HCT116 (cell line): Measurements from ENCODE around the gene GABARAP. TPM values are rescaled to one million over a fixed set of nuclear protein-coding genes. Genes with fewer than 3 reads are reported as not detected.

Experiments used
- ATAC-seq: fragments of 200-7000 bp; cut with Tn5 transposase; 2 replicates; pipeline ENCODE4 v1.9.1; 2020; ENCODE audit warnings: mild to moderate bottlenecking, moderate library complexity
- BruUV-seq: library from RNA; stranded (reverse); fragments of 400-500 nt; replicated peaks from 2 replicates; lab custom pipeline; 2021; lab: Mats Ljungman, UMichigan
- CTCF ChIA-PET: fragments of 300-600 bp; sonication (Branson Sonifier 250); formaldehyde crosslinking; loops from one replicate; lab custom pipeline; 2021; ENCODE audit warnings: antibody characterized with exemption; lab: Charles Lee
- POLR2A ChIA-PET: fragments of 300-600, 350-600 bp; sonication (Branson Sonifier 250); formaldehyde crosslinking; loops from one replicate; lab custom pipeline; 2021; ENCODE audit warnings: antibody characterized with exemption; lab: Charles Lee
- RAD21 ChIA-PET, 2 experiments: fragments of 300-600 bp; sonication (Branson Sonifier 250); formaldehyde crosslinking; loops; one replicate each; lab custom pipeline; 2023; ENCODE audit warnings: low total read pairs in 2 of 2; ENCODE audit not compliant: uncharacterized antibody in 2 of 2, unreplicated experiment in 2 of 2, low non-redundant PET in 1 of 2; lab: Charles Lee
- DNase-seq: peaks from one replicate; pipeline ENCODE4 v3.0.0-alpha.2; 2010; ENCODE audit warnings: low read depth, low spot score
- H2AFZ ChIP-seq: fragments of 200-600 bp; shearing (Covaris generic), sonication (generic); 2 replicates; pipeline ENCODE4 v1.6.1; 2017; ENCODE audit warnings: low read depth, mixed run types, mixed read lengths, antibody characterized with exemption, low read length; ENCODE audit not compliant: poor library complexity, severe bottlenecking
- H3K27ac ChIP-seq: 2 replicates; pipeline ENCODE4 v1.5.1; 2012; ENCODE audit warnings: low read depth, low read length
- H3K27me3 ChIP-seq: fragments of 200-600 bp; sonication (generic); 2 replicates; pipeline ENCODE4 v1.6.1; 2016; ENCODE audit warnings: mixed run types, low read length, mixed read lengths; ENCODE audit not compliant: insufficient read depth
- H3K36me3 ChIP-seq, 2 experiments: fragments of 200-500 bp in 1 of 2; fragments of 200-600 bp in 1 of 2; sonication (Bioruptor generic) in 1 of 2; sonication (generic) in 1 of 2; 2 replicates each; pipeline versions ENCODE4 v1.5.1 to v1.6.1; 2014 to 2016; ENCODE audit warnings: low read length in 2 of 2, inconsistent platforms in 1 of 2, mixed read lengths in 1 of 2, mixed run types in 1 of 2; ENCODE audit not compliant: insufficient read depth in 2 of 2, control insufficient read depth in 1 of 2
- H3K4me1 ChIP-seq, 2 experiments: fragments of 200-600 bp in 1 of 2; sonication (generic) in 1 of 2; 2 replicates each; pipeline versions ENCODE4 v1.5.1 to v1.6.1; 2012 to 2017; ENCODE audit warnings: low read length in 2 of 2, inconsistent platforms in 1 of 2, mild to moderate bottlenecking in 1 of 2, mixed read lengths in 1 of 2, mixed run types in 1 of 2, moderate library complexity in 1 of 2; ENCODE audit not compliant: insufficient read depth in 2 of 2, control insufficient read depth in 1 of 2
- H3K4me2 ChIP-seq: fragments of 200-600 bp; sonication (generic); 2 replicates; pipeline ENCODE4 v1.6.1; 2017; ENCODE audit warnings: mixed run types, low read length, mixed read lengths
- H3K4me3 ChIP-seq, 2 experiments: fragments of 200-600 bp in 1 of 2; sonication (generic) in 1 of 2; replicated peaks in 1 of 2; 2 replicates each; pipeline ENCODE4 v1.5.1; 2011 to 2016; ENCODE audit warnings: low read length in 2 of 2, control low read depth in 1 of 2, low read depth in 1 of 2, mild to moderate bottlenecking in 1 of 2, mixed read lengths in 1 of 2, mixed run types in 1 of 2
- H3K79me2 ChIP-seq: fragments of 200-600 bp; sonication (generic); 2 replicates; pipeline ENCODE4 v1.6.1; 2017; ENCODE audit warnings: mild to moderate bottlenecking, mixed run types, low read length, moderate library complexity, mixed read lengths; ENCODE audit not compliant: insufficient read depth
- H3K9ac ChIP-seq: fragments of 200-600 bp; sonication (generic); 2 replicates; pipeline ENCODE4 v1.6.1; 2016; ENCODE audit warnings: low read length, mixed read lengths
- H3K9me2 ChIP-seq: fragments of 200-600 bp; sonication (generic), shearing (Covaris generic); 2 replicates; pipeline ENCODE4 v1.6.1; 2017; ENCODE audit warnings: mixed run types, mild to moderate bottlenecking, moderate library complexity; ENCODE audit not compliant: insufficient read depth
- H3K9me3 ChIP-seq, 2 experiments: fragments of 200-500 bp in 1 of 2; fragments of 200-600 bp in 1 of 2; sonication (Bioruptor generic) in 1 of 2; sonication (generic) in 1 of 2; 2 replicates each; pipeline ENCODE4 v1.6.1; 2014 to 2017; ENCODE audit warnings: low read length in 2 of 2, mixed read lengths in 2 of 2, inconsistent platforms in 1 of 2, low read depth in 1 of 2, mild to moderate bottlenecking in 1 of 2, mixed run types in 1 of 2, moderate library complexity in 1 of 2; ENCODE audit not compliant: control insufficient read depth in 1 of 2, insufficient read depth in 1 of 2
- H4K20me1 ChIP-seq: fragments of 200-600 bp; sonication (generic), shearing (Covaris generic); 2 replicates; pipeline ENCODE4 v1.6.1; 2017; ENCODE audit warnings: mixed run types, mild to moderate bottlenecking, moderate library complexity; ENCODE audit not compliant: insufficient read depth
- ATF3 ChIP-seq: IDR thresholded peaks from 2 replicates; pipeline ENCODE4 v1.6.1; 2012
- CBX3 ChIP-seq: IDR thresholded peaks from 2 replicates; pipeline ENCODE4 v1.6.1; 2012; ENCODE audit warnings: low read depth
- CEBPB ChIP-seq: IDR thresholded peaks from 2 replicates; pipeline ENCODE4 v1.6.1; 2012; ENCODE audit warnings: low read depth
- CTCF ChIP-seq, 3 experiments: fragments of 200-600 bp in 1 of 3; sonication (generic) in 1 of 3; IDR thresholded peaks in 2 of 3; conservative IDR thresholded peaks in 1 of 3; 2 replicates each; pipeline ENCODE4 v1.5.1; 2012 to 2017; ENCODE audit warnings: low read depth in 2 of 3, low read length in 2 of 3, antibody characterized with exemption in 1 of 3, borderline replicate concordance in 1 of 3, control low read depth in 1 of 3, mild to moderate bottlenecking in 1 of 3, mixed read lengths in 1 of 3, mixed run types in 1 of 3, moderate library complexity in 1 of 3; ENCODE audit not compliant: insufficient read depth in 1 of 3
- EGR1 ChIP-seq: IDR thresholded peaks from 2 replicates; pipeline ENCODE4 v1.6.1; 2012; ENCODE audit warnings: low read depth
- ELF1 ChIP-seq: IDR thresholded peaks from 2 replicates; pipeline ENCODE4 v1.6.1; 2012; ENCODE audit warnings: low read depth, borderline replicate concordance
- EZH2 ChIP-seq: fragments of 200-600 bp; sonication (generic); IDR thresholded peaks from 2 replicates; pipeline ENCODE4 v1.6.1; 2017; ENCODE audit warnings: antibody characterized with exemption, mixed run types
- EZH2phosphoT487 ChIP-seq: fragments of 200-600 bp; IDR thresholded peaks from 2 replicates; pipeline ENCODE4 v1.6.1; 2018; ENCODE audit warnings: antibody characterized with exemption, borderline replicate concordance
- FOSL1 ChIP-seq: IDR thresholded peaks from 2 replicates; pipeline ENCODE4 v1.6.1; 2012; ENCODE audit warnings: low read depth
- JUND ChIP-seq: IDR thresholded peaks from 2 replicates; pipeline ENCODE4 v1.6.1; 2012
- MAX ChIP-seq: IDR thresholded peaks from 2 replicates; pipeline ENCODE4 v1.6.1; 2012
- POLR2AphosphoS5 ChIP-seq: IDR thresholded peaks from 2 replicates; pipeline ENCODE4 v1.6.1; 2011; ENCODE audit warnings: mild to moderate bottlenecking, low read depth, low read length, moderate library complexity
- REST ChIP-seq: IDR thresholded peaks from 2 replicates; pipeline ENCODE4 v1.6.1; 2012; ENCODE audit warnings: low read depth
- SIN3A ChIP-seq: IDR thresholded peaks from 2 replicates; pipeline ENCODE4 v1.6.1; 2012; ENCODE audit warnings: low read depth
- SP1 ChIP-seq: IDR thresholded peaks from 2 replicates; pipeline ENCODE4 v1.6.1; 2012; ENCODE audit warnings: low read depth
- SRF ChIP-seq: IDR thresholded peaks from 2 replicates; pipeline ENCODE4 v1.6.1; 2012; ENCODE audit warnings: low read depth
- TCF7L2 ChIP-seq: IDR thresholded peaks from 2 replicates; pipeline ENCODE4 v1.7.0; 2011; ENCODE audit warnings: borderline replicate concordance, inconsistent platforms; ENCODE audit not compliant: insufficient read depth, insufficient read length; ENCODE audit errors: extremely low read depth
- ZFX ChIP-seq: fragments of 450-650 bp; IDR thresholded peaks from 2 replicates; pipeline ENCODE4 v1.6.1; 2017
- ZNF274 ChIP-seq: fragments of 200-500 bp; sonication (Bioruptor generic); IDR thresholded peaks from 2 replicates; pipeline ENCODE4 v1.6.1; 2014; ENCODE audit warnings: mild to moderate bottlenecking, low read depth, low read length, inconsistent platforms
- intact Hi-C: fragments of 100-400 bp; cut with micrococcal nuclease; formaldehyde crosslinking; loops from 2 replicates; pipeline ENCODE4 v1.10.0; 2022
- total RNA-seq: library from RNA; stranded (reverse); gene quantifications from one replicate; pipeline ENCODE4 v1.2.1, GENCODE V29; 2021; ENCODE audit not compliant: unreplicated experiment

The GABARAP gene
- total RNA-seq, 1 experiment from 2014 or later, result 287 TPM

- TF ChIP-seq ZNF274 (no peak), POLR2AphosphoS5 (peak; percentile 90), MAX (peak; percentile 93), SIN3A (peak; percentile 96), EZH2 (no peak), ATF3 (no peak), ELF1 (peak; percentile 46; the same call in 1 of the 2 replicates), JUND (peak; percentile 76), EZH2phosphoT487 (no peak), FOSL1 (peak; percentile 44), CBX3 (no peak; the same call in 1 of the 2 replicates), SRF (no peak), TCF7L2 (peak; percentile 76), EGR1 (0 out of 2 replicates have a peak, but pooled peaks have one; percentile 60), REST (no peak), CEBPB (no peak), ZFX (no peak), SP1 (peak; percentile 84), CTCF (IDR thresholded peaks at IDR 0.05 in 2 of 3, conservative IDR thresholded peaks at IDR 0.05 in 1 of 3; ENCODE audit: borderline replicate concordance in 1 of 3, insufficient read depth in 1 of 3, low read depth in 2 of 3, low read length in 2 of 3) (no peak)
- Histone ChIP-seq H3K4me3 (peak overlapping the region; percentile 93 to 97), H3K27ac (peak overlapping the region; percentile 92), H3K9me2 (no peaks in the 10 kb centered on the region), H4K20me1 (no peaks in the 10 kb centered on the region), H3K9me3 (no peaks in the 10 kb centered on the region), H3K4me2 (peak overlapping the region; percentile 79), H3K79me2 (peaks cover 49% of the 10 kb centered on the region), H2AFZ (no peak overlapping the region), H3K36me3 (peaks cover 19 to 36% of the 10 kb centered on the region in 2 experiments; a peak in 3 of 4 replicates), H3K27me3 (no peaks in the 10 kb centered on the region), H3K9ac (peak overlapping the region; percentile 85), H3K4me1 (peaks cover 17 to 34% of the 10 kb centered on the region in 2 experiments)
- ChIA-PET CTCF (interaction anchor here (0.7 to 1.6 kb wide), 2 partner anchors 9 to 22 kb away, joined by 4 to 5 read pairs; partner anchors contain the start of gene CTDNEP1), RAD21 (no interaction called here), POLR2A (interaction anchor here (1.0 to 2.9 kb wide), 9 partner anchors 8 to 71 kb away, joined by 3 to 13 read pairs (median 4); partner anchors contain the start of genes ACADVL, CTDNEP1, DLG4 and DVL2)
- peak; percentile 37 for ATAC-seq
- DNase-seq, result peak; percentile 95
- intact Hi-C loops, result no loop called here
- BruUV-seq, result no TSS peak
Measured at GRCh38 chr17:7242717-7243452, 636 bp upstream of the GABARAP start.
